Cardiac muscle cell (in vitro differentiated cells and primary cell): ENCODE data around the gene HSD11B2. TPM values are rescaled to one million over a fixed set of nuclear protein-coding genes. Genes with fewer than 3 reads are reported as not detected.
A peak's percentile ranks its signal among the peaks of the same experiment; 100 is the strongest.

Source experiments
- DNase-seq, 2 donors: peaks; one replicate each; pipeline versions ENCODE4 v3.0.0 to v3.0.0-alpha.2; 2010 to 2017; ENCODE audit warnings: low read depth in 1 of 2, low spot score in 1 of 2
- H3K27ac ChIP-seq: fragments of 200-600 bp; sonication (generic); 2 replicates; pipeline ENCODE4 v1.5.1; 2016
- H3K27me3 ChIP-seq: fragments of 200-600 bp; sonication (generic); 2 replicates; pipeline ENCODE4 v1.6.0; 2016; ENCODE audit warnings: control low read depth
- H3K36me3 ChIP-seq: fragments of 200-600 bp; sonication (generic); 2 replicates; pipeline ENCODE4 v1.5.1; 2016; ENCODE audit warnings: control low read depth
- H3K4me1 ChIP-seq: fragments of 200-600 bp; sonication (generic); 2 replicates; pipeline ENCODE4 v1.8.1; 2017; ENCODE audit warnings: low read depth, mild to moderate bottlenecking, mixed run types
- H3K4me3 ChIP-seq: fragments of 200-600 bp; sonication (generic); 2 replicates; pipeline ENCODE4 v1.5.1; 2016; ENCODE audit warnings: mild to moderate bottlenecking
- H3K9me3 ChIP-seq: fragments of 200-600 bp; sonication (generic); 2 replicates; pipeline ENCODE4 v1.5.1; 2017; ENCODE audit warnings: low read depth, mild to moderate bottlenecking, control low read depth
- polyA plus RNA-seq: library from polyadenylated mRNA; unstranded; fragments of >200 nt; fragmentation: Nextera tagmentation; extraction: Ambion mirVana; gene quantifications from 2 replicates; pipeline ENCODE4 v1.2.1, GENCODE V29; 2016
- total RNA-seq: library from RNA; depleted of rRNA; stranded (reverse); fragments of >200 nt; gene quantifications from 2 replicates; pipeline ENCODE4 v1.2.3, GENCODE V29; 2016
- TF ChIP-seq, protein P1 (sequence below): IDR thresholded peaks from 2 replicates; pipeline ENCODE4 v1.5.1; 2012; ENCODE audit warnings: low read depth, mild to moderate bottlenecking, low read length

HSD11B2 gene
- total and polyA plus RNA-seq, 2 experiments from 2014 or later = 0.36 to 0.84 TPM

DNA sequence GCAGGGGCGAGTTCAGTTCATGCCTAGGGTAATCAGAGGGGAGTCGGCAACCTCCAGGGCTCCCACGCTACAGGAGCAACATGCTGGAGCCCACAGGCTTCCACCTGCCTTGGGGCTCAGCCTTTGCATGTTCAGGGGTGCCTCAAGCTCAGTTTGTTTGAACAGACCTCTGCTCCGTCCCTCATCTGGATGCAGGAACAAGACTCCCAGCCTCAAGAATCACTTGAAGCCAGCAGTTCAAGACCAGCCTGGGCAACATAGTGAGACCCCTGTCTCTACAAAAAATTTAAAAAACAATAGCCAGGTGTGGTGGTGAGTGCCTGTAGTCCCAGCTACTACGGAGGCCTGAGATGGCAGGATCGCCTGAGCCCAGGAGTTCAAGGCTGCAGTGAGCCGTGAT lies 4.9 kb upstream of the HSD11B2 start:
- TF ChIP-seq, protein P1, sequence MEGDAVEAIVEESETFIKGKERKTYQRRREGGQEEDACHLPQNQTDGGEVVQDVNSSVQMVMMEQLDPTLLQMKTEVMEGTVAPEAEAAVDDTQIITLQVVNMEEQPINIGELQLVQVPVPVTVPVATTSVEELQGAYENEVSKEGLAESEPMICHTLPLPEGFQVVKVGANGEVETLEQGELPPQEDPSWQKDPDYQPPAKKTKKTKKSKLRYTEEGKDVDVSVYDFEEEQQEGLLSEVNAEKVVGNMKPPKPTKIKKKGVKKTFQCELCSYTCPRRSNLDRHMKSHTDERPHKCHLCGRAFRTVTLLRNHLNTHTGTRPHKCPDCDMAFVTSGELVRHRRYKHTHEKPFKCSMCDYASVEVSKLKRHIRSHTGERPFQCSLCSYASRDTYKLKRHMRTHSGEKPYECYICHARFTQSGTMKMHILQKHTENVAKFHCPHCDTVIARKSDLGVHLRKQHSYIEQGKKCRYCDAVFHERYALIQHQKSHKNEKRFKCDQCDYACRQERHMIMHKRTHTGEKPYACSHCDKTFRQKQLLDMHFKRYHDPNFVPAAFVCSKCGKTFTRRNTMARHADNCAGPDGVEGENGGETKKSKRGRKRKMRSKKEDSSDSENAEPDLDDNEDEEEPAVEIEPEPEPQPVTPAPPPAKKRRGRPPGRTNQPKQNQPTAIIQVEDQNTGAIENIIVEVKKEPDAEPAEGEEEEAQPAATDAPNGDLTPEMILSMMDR = no peak
- no peaks in the 10 kb centered on the region for H3K36me3 ChIP-seq
- peaks cover 16% of the 10 kb centered on the region for H3K4me1 ChIP-seq
- no peak overlapping the region for H3K27ac ChIP-seq
- no peaks in the 10 kb centered on the region for H3K9me3 ChIP-seq
- no peak for DNase-seq
- no peak overlapping the region for H3K4me3 ChIP-seq
- peaks cover 28% of the 10 kb centered on the region for H3K27me3 ChIP-seq

DNA sequence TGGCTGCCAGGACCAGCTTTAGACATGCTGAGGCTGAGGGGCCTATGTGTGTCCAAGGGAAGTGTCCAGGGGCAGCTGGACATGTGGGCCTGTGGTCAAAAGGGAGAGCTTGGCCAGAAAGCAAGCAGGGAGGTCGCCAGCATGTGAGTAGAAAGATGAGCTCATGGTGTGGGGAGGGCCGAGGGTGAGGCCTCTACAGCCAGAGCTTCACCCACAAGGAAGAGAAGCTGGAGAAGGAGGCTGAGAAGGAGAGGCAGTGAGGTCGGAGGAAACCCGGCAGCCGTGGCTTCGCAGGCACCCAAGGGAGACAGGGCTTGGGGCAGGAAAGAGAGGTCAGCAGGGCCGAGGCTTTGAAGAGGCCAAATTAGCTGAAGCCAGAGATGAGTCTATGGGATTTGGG lies 4.0 kb upstream of the HSD11B2 start:
- H3K36me3 ChIP-seq = no peaks in the 10 kb centered on the region
- no peak overlapping the region for H3K27ac ChIP-seq
- DNase-seq = no peak
- H3K27me3 ChIP-seq = peaks cover 36% of the 10 kb centered on the region
- no peaks in the 10 kb centered on the region for H3K9me3 ChIP-seq
- peaks cover 16% of the 10 kb centered on the region for H3K4me1 ChIP-seq
- TF ChIP-seq, protein P1 = no peak
- no peak overlapping the region for H3K4me3 ChIP-seq

DNA sequence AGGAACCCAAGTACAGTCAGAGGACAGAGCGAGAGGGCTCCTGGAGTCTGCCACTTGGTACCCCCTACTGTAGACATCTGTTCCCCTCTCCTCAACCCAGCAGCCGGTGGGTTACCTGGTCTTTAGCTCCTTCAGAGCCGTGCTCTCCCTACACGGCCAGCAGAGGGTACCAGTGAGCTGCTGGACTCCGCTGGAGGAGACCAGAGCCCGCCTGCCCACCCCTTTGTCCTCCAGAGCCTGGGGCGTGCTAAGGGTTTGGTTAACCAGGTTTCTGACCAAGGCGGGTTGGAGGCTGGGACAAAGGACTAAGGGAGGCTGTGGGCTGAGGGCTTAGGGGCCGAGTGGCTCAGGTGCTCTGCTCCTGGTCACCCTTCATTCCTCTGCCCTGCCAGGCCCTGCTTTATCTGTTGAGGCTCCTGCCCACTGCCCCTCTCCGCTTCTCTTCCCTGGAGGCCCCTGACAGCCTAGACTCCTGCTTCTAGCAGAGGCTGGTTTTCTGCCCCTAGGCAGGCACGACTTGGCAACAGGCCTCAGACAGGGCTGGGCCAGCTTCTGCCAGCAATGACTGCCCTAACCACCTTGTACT lies 2.7 kb upstream of the HSD11B2 start:
- TF ChIP-seq, protein P1 = peak; percentile 93
- H3K9me3 ChIP-seq = no peaks in the 10 kb centered on the region
- peak; percentile 75 to 88 for DNase-seq
- no peak overlapping the region for H3K27ac ChIP-seq
- H3K4me1 ChIP-seq = peaks cover 16% of the 10 kb centered on the region
- no peaks in the 10 kb centered on the region for H3K36me3 ChIP-seq
- no peak overlapping the region for H3K4me3 ChIP-seq
- H3K27me3 ChIP-seq = peaks cover 49% of the 10 kb centered on the region

DNA sequence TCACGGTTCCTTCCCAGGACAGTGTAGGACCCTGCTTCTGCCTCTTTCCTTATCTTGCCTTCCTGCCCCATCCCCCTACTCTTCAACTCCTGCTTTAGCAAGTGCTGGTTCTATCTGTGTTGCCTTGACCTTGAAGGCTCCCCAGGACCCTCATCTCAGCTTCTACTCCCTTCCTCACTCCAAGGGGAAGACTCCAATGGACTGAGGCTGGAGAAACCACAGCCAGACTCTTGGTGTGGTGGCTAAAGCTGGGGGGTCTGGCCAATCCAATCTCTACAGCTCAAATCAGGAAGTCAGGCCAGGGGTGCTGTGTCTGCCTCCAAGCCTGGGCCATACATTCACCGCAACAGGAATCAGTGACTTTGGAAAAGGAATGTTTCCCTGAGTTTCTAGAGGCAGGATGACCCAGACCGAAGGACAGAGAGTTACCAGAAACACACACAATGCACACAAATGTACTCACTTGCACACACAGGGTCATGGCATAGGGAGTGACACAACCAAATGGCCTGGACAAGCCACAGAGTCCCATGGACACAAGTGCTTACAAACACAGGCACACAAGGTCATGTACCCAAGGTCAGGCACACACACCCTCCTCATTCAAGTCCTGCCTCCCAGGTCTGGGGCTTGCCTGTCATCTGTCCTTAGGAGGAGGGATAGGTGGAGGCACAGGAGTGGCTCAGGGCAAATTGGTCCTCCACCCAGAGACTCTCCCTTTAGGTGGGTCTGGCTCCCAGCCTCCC lies 1.7 kb upstream of the HSD11B2 start:
- Histone ChIP-seq H3K27ac (no peak overlapping the region), H3K4me3 (no peak overlapping the region), H3K36me3 (no peaks in the 10 kb centered on the region), H3K27me3 (peaks cover 56% of the 10 kb centered on the region), H3K9me3 (no peaks in the 10 kb centered on the region), H3K4me1 (peaks cover 7% of the 10 kb centered on the region)
- no peak for DNase-seq
- TF ChIP-seq, protein P1 = no peak

DNA sequence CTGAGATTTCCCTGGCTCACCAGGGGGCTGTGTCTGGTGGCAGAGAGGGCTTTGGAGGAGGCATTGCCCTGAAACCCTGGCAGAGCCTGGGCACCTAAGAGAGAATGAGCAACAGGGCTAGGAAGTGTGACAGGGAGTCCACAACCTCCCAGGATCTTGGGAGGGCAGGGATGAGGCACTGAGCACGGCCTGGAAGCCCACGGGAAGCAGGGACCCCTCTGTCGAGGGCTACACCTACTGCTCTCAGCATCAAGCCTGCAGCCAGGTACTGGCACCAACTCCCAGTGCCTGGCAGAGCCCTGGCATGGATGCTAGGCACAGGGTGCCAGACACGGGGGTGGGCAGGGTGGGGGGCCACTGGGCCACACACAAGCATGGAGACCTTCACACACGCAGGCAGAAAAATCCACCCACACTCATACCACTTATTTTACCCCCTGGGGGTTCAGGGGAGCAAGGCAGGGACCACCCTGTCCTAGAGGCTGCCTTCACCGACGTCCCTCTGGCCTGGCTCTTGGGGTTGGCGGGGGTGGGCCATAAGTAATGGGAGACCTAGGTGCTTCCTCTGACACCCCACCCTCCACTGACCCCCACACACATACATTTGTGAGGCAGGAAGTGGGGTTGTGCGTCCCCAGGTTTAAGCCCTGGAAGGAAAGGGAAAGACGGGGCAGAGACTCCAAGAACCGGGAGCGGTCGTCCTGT lies 970 bp upstream of the HSD11B2 start:
- H3K4me3 ChIP-seq = peak overlapping the region; percentile 28
- no peaks in the 10 kb centered on the region for H3K9me3 ChIP-seq
- TF ChIP-seq, protein P1 = no peak
- peaks cover 56% of the 10 kb centered on the region for H3K27me3 ChIP-seq
- H3K36me3 ChIP-seq = no peaks in the 10 kb centered on the region
- no peak overlapping the region for H3K27ac ChIP-seq
- no peak for DNase-seq
- peaks cover 4% of the 10 kb centered on the region for H3K4me1 ChIP-seq
